ENCODE results near the gene OAS2. TPM values are rescaled to one million over a fixed set of nuclear protein-coding genes. Genes with fewer than 3 reads are reported as not detected.

Gene OAS2
- total and polyA plus RNA-seq, 10 of the 15 experiments (the other 5 are each of a cell fraction or from before 2014, with no cell fraction given): 32.4 to 290 (median 90.2) TPM

GRCh38 chr12:113005762-113006161 is 27.4 kb downstream of the OAS2 start (continued):
- TF ChIP-seq CTCF (IDR thresholded peaks at IDR 0.05 in 2 of 3, conservative IDR thresholded peaks at IDR 0.05 in 1 of 3; ENCODE audit: control insufficient read depth in 2 of 3, extremely low read depth in 1 of 3, insufficient read depth in 1 of 3, low read depth in 3 of 3, low read length in 3 of 3) (peak; percentile 13 to 38 (median 20); a peak in 2 of 6 replicates), MTA2 (IDR thresholded peaks at IDR 0.05; ENCODE audit: low read depth) (no peak), PAX8 (IDR thresholded peaks at IDR 0.05) (no peak)

- DNase-seq (ENCODE audit: low read depth, low spot score): no peak
- no peak overlapping the region for H3K9ac ChIP-seq (ENCODE audit: control insufficient read depth, insufficient read depth, low read length)
- FAIRE-seq: no peak
- WGBS (ENCODE audit: insufficient coverage, insufficient replicate concordance, low lambda C conversion rate, missing lambda C conversion rate): 89% methylated on average over 7 of the region's 7 CpGs
- no peaks in the 10 kb centered on the region; the same call in 2 of the 3 replicates for H3K9me3 ChIP-seq (replicated peaks; ENCODE audit: control insufficient read depth, insufficient read depth, low read length)
- H3K27ac ChIP-seq (ENCODE audit: control insufficient read depth, insufficient read depth): no peak overlapping the region
- ChIA-PET CTCF (interaction anchor here (0.6 to 2.6 kb wide), 4 partner anchors 11 to 86 kb away, joined by 3 to 14 read pairs (median 4); no protein-coding TSS in a partner anchor), POLR2A (no interaction called here), SMC1A (ENCODE audit: uncharacterized antibody, unreplicated experiment) (interaction anchor here (1.5 kb wide), 1 partner anchor 16 kb away, joined by 7 read pairs; no protein-coding TSS in a partner anchor), RAD21 (ENCODE audit: unreplicated experiment) (no interaction called here)
- no peak for ATAC-seq
- intact Hi-C loops (cut with micrococcal nuclease; ENCODE audit: unreplicated experiment): no loop called here
- no peak overlapping the region for H3K4me3 ChIP-seq
- no peak for TF ChIP-seq STAT3 (IDR thresholded peaks at IDR 0.05; ENCODE audit: low read depth, low read length)
- no peak for TF ChIP-seq MAX (IDR thresholded peaks at IDR 0.05; ENCODE audit: low read depth, low read length)
- no peak for TF ChIP-seq USF2 (IDR thresholded peaks at IDR 0.05; ENCODE audit: borderline replicate concordance, low read depth, low read length)
- no peak for TF ChIP-seq CEBPZ (IDR thresholded peaks at IDR 0.05; ENCODE audit: low read depth, low read length)
- TF ChIP-seq NRF1 (conservative IDR thresholded peaks at IDR 0.05; ENCODE audit: low read depth, low read length): no peak
- no peak for TF ChIP-seq PBX3 (IDR thresholded peaks at IDR 0.05; ENCODE audit: insufficient replicate concordance, low read depth, low read length)
- no peaks in the 10 kb centered on the region for H3K27me3 ChIP-seq (replicated peaks in 1 of 2; ENCODE audit: control insufficient read depth in 2 of 2, insufficient read depth in 2 of 2, low read length in 1 of 2)
- no peak overlapping the region for H3K4me2 ChIP-seq (ENCODE audit: control insufficient read depth, insufficient read depth)
- H3K79me2 ChIP-seq (ENCODE audit: control insufficient read depth, insufficient read depth, low read length): no peaks in the 10 kb centered on the region
- in situ Hi-C loops (cut with MboI): no loop called here
- no peaks in the 10 kb centered on the region for H3K4me1 ChIP-seq (ENCODE audit: control insufficient read depth, insufficient read depth, low read length)
- no TSS peak for BruUV-seq (replicated peaks)
- no peak overlapping the region for H2AFZ ChIP-seq (ENCODE audit: control insufficient read depth, low read depth, low read length)
- H4K20me1 ChIP-seq (ENCODE audit: control insufficient read depth, insufficient read depth): no peaks in the 10 kb centered on the region
- peaks cover 14 to 64% of the 10 kb centered on the region in 2 experiments for H3K36me3 ChIP-seq (ENCODE audit: control insufficient read depth in 2 of 2, insufficient read depth in 2 of 2, low read length in 1 of 2)
These were observed 27.9 kb downstream of the OAS2 start for GRCh38 chr12:113006206-113006605.
